Purkinje cell (primary cell): ENCODE results near the gene GCAT. TPM values are rescaled to one million over a fixed set of nuclear protein-coding genes. Genes with fewer than 3 reads are reported as not detected.

ENCODE experiments used
- polyA plus RNA-seq: library from polyadenylated mRNA; unstranded; fragments of >200 nt; fragmentation: Nextera tagmentation; gene quantifications from 2 replicates; pipeline ENCODE4 v1.2.1, GENCODE V29; 2014

The GCAT gene
- 8.8 and 26.1 TPM in 2 replicates for polyA plus RNA-seq

DNA sequence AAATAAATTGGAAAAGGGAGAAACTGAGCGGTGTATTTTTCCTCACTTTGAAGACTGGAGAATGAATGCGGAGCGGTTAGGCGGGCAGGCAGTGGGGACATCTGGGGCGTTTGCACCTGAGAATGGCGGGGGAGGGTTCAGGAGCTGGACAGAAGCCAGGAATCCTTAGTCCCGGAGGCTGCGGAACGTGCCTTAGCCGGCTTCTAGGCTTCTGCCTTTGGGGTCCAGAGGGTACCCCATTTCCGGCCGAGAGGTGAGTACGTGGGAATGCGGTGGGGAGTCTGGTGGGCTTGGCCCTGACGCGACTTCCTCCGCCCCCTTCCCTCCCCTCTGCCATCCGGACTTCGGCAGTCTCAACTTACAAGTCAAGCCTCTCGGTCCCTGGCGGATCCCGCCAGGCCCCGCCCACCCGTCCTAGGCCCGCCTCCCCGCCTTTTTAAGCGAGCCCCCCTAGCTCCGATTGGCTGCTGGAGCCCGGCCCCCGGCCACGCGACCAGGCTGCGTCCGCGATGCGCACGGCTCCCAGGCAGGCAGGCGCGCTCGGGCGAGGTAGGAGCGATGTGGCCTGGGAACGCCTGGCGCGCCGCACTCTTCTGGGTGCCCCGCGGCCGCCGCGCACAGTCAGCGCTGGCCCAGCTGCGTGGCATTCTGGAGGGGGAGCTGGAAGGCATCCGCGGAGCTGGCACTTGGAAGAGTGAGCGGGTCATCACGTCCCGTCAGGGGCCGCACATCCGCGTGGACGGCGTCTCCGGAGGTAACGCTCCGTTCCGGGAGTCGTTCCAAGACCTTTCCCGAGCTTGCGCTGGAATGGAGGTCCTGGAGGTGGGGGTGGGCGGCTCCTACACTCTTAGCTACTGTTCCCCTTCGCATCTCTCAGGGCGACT is at the start of gene GCAT:
Gene GCAT, plus strand, starts transcription at position 525 of the 884 bp plus-strand sequence. Its CDS starts 34 bp downstream, at position 559.

DNA sequence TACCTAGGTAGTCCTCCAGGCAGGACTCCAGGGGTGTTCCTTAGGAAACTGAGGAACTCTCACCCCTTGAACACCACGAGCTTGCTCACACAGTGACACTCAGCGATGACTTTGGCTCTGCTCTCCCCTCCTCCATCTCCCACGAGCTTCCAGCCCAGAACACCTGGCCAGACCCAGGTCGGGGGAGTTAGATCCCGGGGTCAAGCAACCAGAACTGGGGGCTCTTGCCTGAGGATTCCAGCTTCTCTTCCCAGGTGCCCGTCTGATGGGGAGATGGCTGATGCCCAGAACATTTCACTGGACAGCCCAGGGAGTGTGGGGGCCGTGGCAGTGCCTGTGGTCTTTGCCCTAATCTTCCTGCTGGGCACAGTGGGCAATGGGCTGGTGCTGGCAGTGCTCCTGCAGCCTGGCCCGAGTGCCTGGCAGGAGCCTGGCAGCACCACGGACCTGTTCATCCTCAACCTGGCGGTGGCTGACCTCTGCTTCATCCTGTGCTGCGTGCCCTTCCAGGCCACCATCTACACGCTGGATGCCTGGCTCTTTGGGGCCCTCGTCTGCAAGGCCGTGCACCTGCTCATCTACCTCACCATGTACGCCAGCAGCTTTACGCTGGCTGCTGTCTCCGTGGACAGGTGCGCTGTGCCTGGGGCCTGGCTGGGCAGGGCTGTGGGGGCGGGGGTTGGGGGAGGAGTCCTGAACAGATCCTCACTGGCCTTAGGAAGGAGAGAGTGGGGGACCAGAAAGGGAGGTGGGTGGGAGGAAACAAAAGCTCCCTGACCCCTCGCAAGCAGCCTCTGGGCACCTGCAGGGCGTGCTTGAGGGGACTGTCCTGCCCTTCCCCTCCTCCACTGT is 15.6 kb downstream of the GCAT start, which contains the start of gene GALR3:
Gene GALR3, plus strand, starts transcription at position 249 of the 852 bp plus-strand sequence. Its CDS starts 25 bp downstream, at position 274.

DNA sequence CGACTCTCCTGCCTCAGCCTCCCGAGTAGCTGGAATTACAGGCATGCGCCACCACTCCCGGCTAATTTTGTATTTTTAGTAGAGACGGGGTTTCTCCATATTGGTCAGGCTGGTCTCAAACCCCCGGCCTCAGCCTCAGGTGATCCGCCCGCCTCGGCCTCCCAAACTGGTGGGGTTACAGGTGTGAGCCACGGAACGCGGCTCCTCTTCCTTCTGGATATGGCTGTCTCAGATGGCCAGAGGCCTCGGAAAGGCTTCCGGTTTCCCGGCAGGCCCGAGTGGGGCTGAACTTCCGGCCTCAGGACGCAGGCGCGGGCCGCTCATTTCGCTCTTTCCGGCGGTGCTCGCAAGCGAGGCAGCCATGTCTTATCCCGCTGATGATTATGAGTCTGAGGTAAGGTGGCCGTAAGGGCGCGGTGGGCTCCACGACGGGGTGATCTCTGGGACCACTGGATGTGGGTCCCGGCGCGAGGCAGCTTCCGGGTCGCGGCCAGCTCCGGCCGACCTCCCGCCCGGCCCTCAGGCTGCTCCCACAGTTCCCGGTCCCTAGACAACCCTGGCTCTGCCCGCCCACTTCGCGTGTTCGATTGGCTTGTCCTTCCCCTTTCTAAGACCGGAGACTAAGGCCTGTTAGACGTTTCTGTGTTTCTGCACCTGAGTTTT is 41.5 kb downstream of the GCAT start, which contains the start of gene EIF3L:
Gene EIF3L, plus strand, starts transcription at position 331 of the 663 bp plus-strand sequence. Its CDS starts 31 bp downstream, at position 362.

Other genes with a start within 250 kb of the GCAT start
- gene CDC42EP1, start 247.5 kb upstream of the GCAT start, polyA plus RNA-seq: 0.28 TPM in 1 of 2 replicates, not detected in the other
- 0.60 TPM in 1 of 2 replicates, not detected in the other for gene LGALS2, start 227.8 kb upstream of the GCAT start, polyA plus RNA-seq
- gene GGA1, start 199.1 kb upstream of the GCAT start, polyA plus RNA-seq: 2.2 and 2.9 TPM in 2 replicates
- 0.77 TPM in 1 of 2 replicates, not detected in the other for gene SH3BP1, start 168.3 kb upstream of the GCAT start, polyA plus RNA-seq
- gene PDXP, start 149.2 kb upstream of the GCAT start, polyA plus RNA-seq: 35.5 and 50.4 TPM in 2 replicates
- gene LGALS1, start 132.3 kb upstream of the GCAT start, polyA plus RNA-seq: 228 and 441 TPM in 2 replicates
- 2.8 and 8.2 TPM in 2 replicates for gene NOL12, start 121.6 kb upstream of the GCAT start, polyA plus RNA-seq
- 0.07 and 0.23 TPM in 2 replicates for gene TRIOBP, start 110.9 kb upstream of the GCAT start, polyA plus RNA-seq
- gene GALR3, start 15.4 kb downstream of the GCAT start, polyA plus RNA-seq: not detected in 2 replicates
- 3.4 and 6.3 TPM in 2 replicates for gene ANKRD54, start 36.4 kb downstream of the GCAT start, polyA plus RNA-seq
- gene EIF3L, start 41.5 kb downstream of the GCAT start, polyA plus RNA-seq: 172 and 222 TPM in 2 replicates
- 0.24 TPM in 1 of 2 replicates, not detected in the other for gene MICALL1, start 98.4 kb downstream of the GCAT start, polyA plus RNA-seq
- 0.69 and 4.0 TPM in 2 replicates for gene C22orf23, start 145.7 kb downstream of the GCAT start, polyA plus RNA-seq
- 254 and 303 TPM in 2 replicates for gene POLR2F, start 145.8 kb downstream of the GCAT start, polyA plus RNA-seq
- gene SOX10, start 176.6 kb downstream of the GCAT start, polyA plus RNA-seq: 0.29 and 1.9 TPM in 2 replicates
- gene PICK1, start 249.5 kb downstream of the GCAT start, polyA plus RNA-seq: 2.5 and 3.9 TPM in 2 replicates